GM18909 (cell line): ENCODE measurements around the gene MAPK8IP3.

Source experiments
- ATAC-seq: cut with Tn5 transposase; IDR thresholded peaks from one replicate; pipeline ENCODE4 v1.9.1; 2021; ENCODE audit warnings: mild to moderate bottlenecking; ENCODE audit not compliant: unreplicated experiment, poor library complexity

Gene MAPK8IP3

GRCh38 chr16:1771864-1772361 is 65.9 kb downstream of the MAPK8IP3 start:
- ATAC-seq: no peak

- peak; percentile 11 for ATAC-seq
Measured at GRCh38 chr16:1772362-1772907, 66.4 kb downstream of the MAPK8IP3 start, which contains the start of gene EME2. Gene EME2 (plus strand): TSS chr16:1772810. CDS start chr16:1773228, 418 bp downstream.

GRCh38 chr16:1772908-1773702 is 67.1 kb downstream of the MAPK8IP3 start, which contains the start of gene MRPS34:
Gene MRPS34 (minus strand): TSS chr16:1773134. CDS start chr16:1773119, 15 bp downstream.
- ATAC-seq: peak; percentile 53

GRCh38 chr16:1773703-1774447 is 67.9 kb downstream of the MAPK8IP3 start:
- ATAC-seq: no peak

GRCh38 chr16:1774448-1774780 is 68.4 kb downstream of the MAPK8IP3 start:
- no peak for ATAC-seq

GRCh38 chr16:1775006-1775845 is 69.2 kb downstream of the MAPK8IP3 start:
- no peak for ATAC-seq

- no peak for ATAC-seq
Measured at GRCh38 chr16:1775846-1776671, 70.1 kb downstream of the MAPK8IP3 start.

- no peak for ATAC-seq
Measured at GRCh38 chr16:1776672-1776955, 70.6 kb downstream of the MAPK8IP3 start.

- ATAC-seq: no peak
Measured at GRCh38 chr16:1776991-1777374, 71.0 kb downstream of the MAPK8IP3 start.

- no peak for ATAC-seq
Measured at GRCh38 chr16:1777375-1778199, 71.6 kb downstream of the MAPK8IP3 start.

- no peak for ATAC-seq
Measured at GRCh38 chr16:1778200-1779179, 72.5 kb downstream of the MAPK8IP3 start.

- ATAC-seq: no peak
Measured at GRCh38 chr16:1779234-1779701, 73.3 kb downstream of the MAPK8IP3 start.

GRCh38 chr16:1779741-1780676 is 74.0 kb downstream of the MAPK8IP3 start:
- ATAC-seq: no peak

GRCh38 chr16:1780677-1781072 is 74.7 kb downstream of the MAPK8IP3 start:
- no peak for ATAC-seq

- ATAC-seq: no peak
Measured at GRCh38 chr16:1781254-1781653, 75.3 kb downstream of the MAPK8IP3 start.

- ATAC-seq: no peak
Measured at GRCh38 chr16:1781758-1782407, 75.9 kb downstream of the MAPK8IP3 start.
